ENCODE results near the gene PRRT2.
"Not testable (repeated sequence)": the region's sequence is repeated elsewhere in the genome, so short reads cannot be mapped to it uniquely, and the experiment has no call there.

Gene PRRT2

GRCh38 chr16:29812754-29813643 is 1.0 kb downstream of the PRRT2 start:
- no peak for DNase-seq

- DNase-seq: no peak
Measured at GRCh38 chr16:29813644-29814562, 1.9 kb downstream of the PRRT2 start.

- no peak for DNase-seq
Measured at GRCh38 chr16:29814592-29814991, 2.6 kb downstream of the PRRT2 start.

- no peak for DNase-seq
Measured at GRCh38 chr16:29815032-29815721, 3.2 kb downstream of the PRRT2 start.

- DNase-seq: peak; percentile 97
Measured at GRCh38 chr16:29815793-29816693, 4.0 kb downstream of the PRRT2 start, which contains the start of gene PAGR1. Gene PAGR1, plus strand, starts transcription at chr16:29816152. Its CDS starts 374 bp downstream, at chr16:29816526.

GRCh38 chr16:29816694-29817441 is 4.9 kb downstream of the PRRT2 start:
- DNase-seq: peak; percentile 64

- DNase-seq: no peak
Measured at GRCh38 chr16:29818082-29818481, 6.1 kb downstream of the PRRT2 start.

GRCh38 chr16:29819506-29819905 is 7.5 kb downstream of the PRRT2 start:
- no peak for DNase-seq

- DNase-seq: peak; percentile 57
Measured at GRCh38 chr16:29820271-29820701, 8.3 kb downstream of the PRRT2 start, which contains the start of gene MVP. Gene MVP, plus strand, starts transcription at chr16:29820462. Its CDS starts 10,088 bp downstream, at chr16:29830550.

- peak; percentile 69 for DNase-seq
Measured at GRCh38 chr16:29820730-29821642, 9.0 kb downstream of the PRRT2 start.

- no peak for DNase-seq
Measured at GRCh38 chr16:29821643-29822115, 9.7 kb downstream of the PRRT2 start.

- no peak for DNase-seq
Measured at GRCh38 chr16:29824589-29825144, 12.7 kb downstream of the PRRT2 start.

GRCh38 chr16:29825145-29826044 is 13.4 kb downstream of the PRRT2 start:
- DNase-seq: no peak

GRCh38 chr16:29826342-29826695 is 14.3 kb downstream of the PRRT2 start:
- DNase-seq: no peak

- DNase-seq: no peak
Measured at GRCh38 chr16:29830774-29831173, 18.8 kb downstream of the PRRT2 start.

GRCh38 chr16:29831490-29831889 is 19.5 kb downstream of the PRRT2 start:
- DNase-seq: no peak

GRCh38 chr16:29833219-29833618 is 21.2 kb downstream of the PRRT2 start:
- DNase-seq: not testable (repeated sequence)

- DNase-seq: no peak
Measured at GRCh38 chr16:29834079-29834478, 22.1 kb downstream of the PRRT2 start.

Data from activated CD4-positive, CD25-positive, alpha-beta regulatory T cell treated with anti-CD3 and anti-CD28 coated beads, Interleukin-2, amount 50 U/mL, for 72 hours (primary cell).